NCI-H2171 treated with DMSO at 0.1 percent for 48 hours (cell line): ENCODE measurements around the gene FBXL7.

Experiments used
- DNase-seq: peaks from one replicate; lab custom pipeline; 2025; lab: John Stamatoyannopoulos, UW

Gene FBXL7

DNA sequence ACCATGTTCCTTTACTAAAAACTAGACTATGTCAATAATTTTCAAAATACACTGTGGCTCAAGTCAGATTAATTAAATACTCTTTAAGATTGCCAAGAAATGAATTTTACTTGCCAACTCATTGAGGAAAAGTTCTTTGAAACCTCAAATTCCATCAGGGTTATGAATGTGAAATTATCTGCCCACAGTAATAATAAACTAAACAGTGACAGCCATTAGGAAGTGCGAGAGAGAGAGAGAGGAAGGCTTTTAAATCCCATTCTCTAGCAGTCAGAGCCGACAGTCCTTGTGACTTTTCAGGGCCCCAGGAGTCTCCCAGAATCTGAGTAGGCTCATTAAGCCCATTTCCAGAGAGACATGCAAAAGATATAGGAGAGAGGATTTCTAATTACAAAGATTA lies 443.5 kb downstream of the FBXL7 start:
- no peak for DNase-seq

DNA sequence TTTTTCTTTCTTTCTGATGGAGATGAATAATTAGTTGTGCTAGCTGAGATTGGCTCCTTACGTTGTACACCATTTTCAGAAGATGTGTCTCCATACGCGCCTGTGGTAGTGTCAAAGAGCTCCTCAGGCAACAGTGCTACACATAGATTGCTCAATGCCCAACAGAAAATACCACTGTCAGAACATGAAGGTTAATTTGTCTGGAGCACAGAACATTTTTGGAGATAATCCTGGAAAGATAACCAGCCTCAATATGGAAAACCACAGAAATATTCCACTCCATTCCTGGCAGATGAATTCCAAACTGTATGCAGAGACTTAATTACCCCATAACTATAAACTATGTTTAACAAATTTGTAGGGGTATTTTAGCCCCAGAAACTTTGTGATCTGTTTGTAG lies 446.0 kb downstream of the FBXL7 start:
- DNase-seq, result no peak

DNA sequence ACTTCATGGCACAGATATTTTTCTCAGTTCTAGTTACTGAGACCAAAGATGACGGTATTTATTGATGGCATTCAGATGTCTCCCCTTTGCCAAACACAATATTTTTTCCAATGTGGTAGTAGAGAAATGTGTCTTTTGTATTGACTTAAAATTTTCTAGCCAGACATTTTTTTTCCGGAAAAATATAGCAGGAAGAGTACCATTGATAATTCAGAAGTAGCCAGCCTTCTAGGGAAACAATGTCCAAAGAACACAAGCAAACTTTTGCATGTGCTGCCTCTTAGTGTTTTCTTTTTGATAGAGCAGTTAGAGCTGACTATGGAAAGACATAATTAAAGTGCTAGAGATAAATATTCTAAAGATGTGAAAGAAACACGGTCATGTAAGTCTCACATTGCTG lies 448.2 kb downstream of the FBXL7 start:
- DNase-seq, result no peak

DNA sequence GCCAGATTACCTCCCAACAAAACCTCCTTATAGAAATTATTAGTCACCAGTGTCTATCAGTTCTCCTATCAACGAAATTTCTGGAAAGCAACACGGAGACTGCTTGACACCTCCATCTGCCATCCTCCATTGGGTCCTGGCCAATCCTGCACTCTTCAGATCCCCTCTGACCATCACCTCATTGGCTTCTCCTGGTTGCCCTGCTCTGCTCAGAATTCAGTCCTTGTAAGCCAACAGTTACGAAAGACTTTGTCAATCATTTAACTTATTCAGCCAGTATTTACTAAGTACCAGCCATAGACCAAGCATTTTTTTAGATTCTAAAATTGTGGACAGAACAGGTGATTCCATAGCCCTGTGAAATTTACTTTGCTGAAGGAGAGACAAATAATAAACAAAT lies 451.1 kb downstream of the FBXL7 start:
- DNase-seq, result no peak

DNA sequence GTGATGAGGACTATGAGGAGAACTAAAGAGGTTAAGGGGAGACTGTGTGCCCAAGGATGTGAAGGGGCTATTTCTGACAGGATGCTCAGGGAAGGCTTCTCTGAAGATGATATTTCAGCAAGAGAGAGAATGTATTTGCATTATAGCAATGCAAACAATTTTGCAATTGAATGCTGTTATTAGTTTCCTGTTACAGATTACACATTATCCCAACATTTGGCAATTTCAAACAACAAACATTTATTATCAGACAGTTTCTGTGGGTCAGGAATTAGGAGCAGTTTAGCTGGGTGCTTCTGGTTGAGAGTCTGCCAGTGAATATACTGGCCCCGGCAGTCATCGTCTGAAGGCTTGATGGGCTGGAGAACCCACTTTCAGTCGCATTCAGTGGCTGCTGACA lies 451.6 kb downstream of the FBXL7 start:
- no peak for DNase-seq

DNA sequence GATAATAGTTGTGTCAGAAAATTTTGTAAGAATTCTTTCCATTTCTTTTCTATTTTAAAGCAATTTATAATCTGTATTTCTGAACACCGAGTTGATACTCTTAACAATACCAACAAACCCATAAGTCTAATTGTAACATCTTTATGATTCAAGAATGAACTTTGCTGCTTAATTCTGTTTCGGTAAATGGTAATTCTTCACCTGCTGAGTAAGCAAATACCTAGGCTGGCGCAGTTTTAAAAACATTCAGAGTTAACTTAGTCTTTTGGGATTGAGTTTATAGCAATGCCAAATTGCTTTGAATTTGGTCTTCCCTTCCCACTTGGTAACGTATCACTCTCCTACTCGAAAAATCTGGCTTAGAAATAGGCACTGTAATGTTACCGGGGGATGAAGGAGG lies 456.6 kb downstream of the FBXL7 start:
- DNase-seq, result no peak

DNA sequence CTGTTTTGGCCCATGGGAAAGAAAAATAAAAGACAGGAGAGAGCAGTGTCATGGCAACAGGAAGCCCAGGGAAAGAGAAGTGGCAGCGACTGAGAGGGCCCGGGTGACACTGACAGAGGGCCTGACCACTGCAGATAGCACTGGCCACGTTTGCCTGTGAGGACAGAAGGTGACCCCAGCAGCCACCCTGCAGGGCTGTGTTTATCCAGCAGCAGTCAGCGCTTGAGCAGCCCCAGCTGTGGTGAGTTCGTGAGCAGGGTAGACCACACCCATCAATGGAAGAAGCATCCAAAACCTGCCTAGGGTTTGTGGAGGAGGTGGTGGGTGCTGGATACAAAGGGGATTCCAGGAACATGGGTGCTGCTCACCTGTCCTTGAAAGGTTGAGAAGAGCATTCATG lies 457.1 kb downstream of the FBXL7 start:
- no peak for DNase-seq

DNA sequence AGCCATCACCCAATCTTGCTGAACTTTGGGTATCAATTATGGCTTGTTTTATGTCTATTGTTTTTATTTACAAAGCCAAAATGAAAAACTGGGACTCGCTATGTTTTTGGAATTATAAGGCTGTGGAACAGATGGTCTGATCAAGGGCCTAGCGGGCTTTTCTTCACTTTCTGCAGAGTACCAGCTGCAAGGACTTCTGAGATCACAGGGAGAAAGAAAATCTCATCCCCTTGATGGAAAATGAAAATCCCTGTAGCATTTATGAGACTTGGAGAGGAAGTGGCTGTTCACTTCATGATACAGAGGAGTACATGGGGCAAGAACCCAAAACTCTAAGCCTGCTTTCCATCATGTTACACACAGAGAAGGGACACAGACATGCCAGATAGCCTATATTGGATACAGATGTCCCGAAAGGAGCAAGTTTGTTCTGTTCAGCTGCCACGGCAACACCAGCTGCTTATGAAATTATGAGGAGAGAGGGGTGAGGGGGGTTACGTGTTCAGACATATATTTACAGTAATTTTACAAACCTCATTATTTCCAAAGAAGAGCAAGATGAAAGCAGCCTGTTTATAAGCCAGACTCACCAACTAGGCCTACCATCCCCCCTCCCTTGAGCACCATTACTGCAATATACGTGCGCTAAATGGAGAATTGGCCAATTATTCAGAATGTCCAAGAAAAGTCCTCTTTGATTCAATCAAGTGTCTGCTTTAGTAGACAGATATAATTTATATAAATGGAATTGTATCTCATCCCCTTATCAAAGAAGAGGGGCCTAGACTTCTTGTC lies 459.6 kb downstream of the FBXL7 start:
- DNase-seq, result no peak

DNA sequence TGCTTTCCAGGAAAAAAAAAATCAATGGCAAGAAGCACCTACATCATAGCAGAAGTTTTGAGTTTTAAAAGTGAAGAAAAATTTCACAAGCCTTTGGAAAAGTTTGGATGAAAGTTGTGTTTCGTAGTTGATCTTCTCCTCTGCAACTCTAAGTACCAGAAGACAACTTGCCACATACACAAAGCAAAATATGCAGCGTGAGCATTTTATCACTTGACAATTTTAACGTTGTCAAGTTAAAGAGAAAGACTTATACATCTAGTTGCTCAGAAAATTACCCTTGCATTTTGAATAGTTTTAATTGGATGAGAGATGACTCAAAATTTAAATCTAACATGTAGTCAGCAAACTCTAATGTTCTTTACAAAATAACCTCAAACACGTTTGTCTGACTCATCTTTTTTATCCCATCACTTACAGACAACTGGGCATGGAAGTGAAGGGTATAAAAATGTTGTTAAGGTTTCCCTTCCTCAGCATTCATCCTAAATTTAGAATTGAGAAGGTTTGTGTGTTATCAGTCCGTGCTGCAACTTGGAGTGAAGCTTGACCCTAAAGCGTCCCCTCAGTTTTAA lies 466.2 kb downstream of the FBXL7 start:
- no peak for DNase-seq

DNA sequence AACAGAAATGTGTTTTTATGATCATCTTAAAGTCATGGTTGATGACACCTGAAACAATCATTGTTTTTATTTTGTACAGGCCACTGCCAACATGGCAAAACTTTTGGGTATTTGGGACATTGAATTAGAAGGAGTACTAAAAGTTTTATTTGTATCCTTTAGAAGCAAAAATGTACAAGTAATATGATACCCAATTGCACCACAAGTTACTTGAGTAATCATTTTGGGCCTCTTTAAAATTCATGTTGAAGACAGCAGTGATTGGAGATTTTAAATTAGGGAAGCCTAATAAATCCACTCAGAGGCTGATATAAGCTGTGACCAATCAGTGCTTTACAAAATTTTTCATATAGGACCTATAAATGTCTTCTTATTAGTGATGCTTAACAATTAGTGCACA lies 466.7 kb downstream of the FBXL7 start:
- DNase-seq, result no peak

DNA sequence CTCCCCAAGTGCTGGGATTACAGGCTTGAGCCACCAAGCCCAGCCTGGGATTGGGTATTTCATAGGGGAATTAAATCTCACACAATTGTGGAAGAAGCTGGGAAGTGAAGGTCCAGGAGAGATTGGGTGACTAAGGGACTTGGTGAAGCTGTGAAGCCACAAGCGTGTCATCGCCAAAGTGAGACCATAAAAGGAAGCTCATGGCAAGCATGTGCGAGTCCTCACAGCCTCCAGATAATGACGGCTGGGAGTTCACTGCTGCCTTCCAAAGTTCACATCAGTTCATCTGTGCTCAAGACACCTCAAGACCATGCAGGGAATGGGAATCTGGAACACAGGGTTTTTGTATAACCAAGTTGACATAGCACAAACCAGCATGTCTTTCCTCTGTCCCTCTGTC lies 469.0 kb downstream of the FBXL7 start:
- DNase-seq, result no peak

DNA sequence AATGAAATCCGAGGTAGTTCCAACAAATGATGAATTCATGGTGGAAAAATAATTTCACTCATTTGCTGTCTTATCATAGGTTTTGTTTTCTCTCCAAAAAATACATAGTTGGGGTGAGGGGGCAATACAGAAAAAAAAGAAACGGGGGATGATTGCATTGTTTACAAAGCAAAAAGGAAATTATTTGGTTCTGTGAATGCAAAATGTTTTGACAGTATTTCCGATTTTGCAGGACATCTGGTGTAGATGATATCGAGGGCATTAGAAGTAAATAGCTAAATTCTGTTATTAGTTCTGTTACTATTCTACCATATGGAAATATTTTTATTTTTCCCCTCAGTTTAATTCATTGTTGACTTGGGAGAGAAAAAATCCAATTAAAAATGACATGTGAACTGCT lies 477.9 kb downstream of the FBXL7 start:
- no peak for DNase-seq

DNA sequence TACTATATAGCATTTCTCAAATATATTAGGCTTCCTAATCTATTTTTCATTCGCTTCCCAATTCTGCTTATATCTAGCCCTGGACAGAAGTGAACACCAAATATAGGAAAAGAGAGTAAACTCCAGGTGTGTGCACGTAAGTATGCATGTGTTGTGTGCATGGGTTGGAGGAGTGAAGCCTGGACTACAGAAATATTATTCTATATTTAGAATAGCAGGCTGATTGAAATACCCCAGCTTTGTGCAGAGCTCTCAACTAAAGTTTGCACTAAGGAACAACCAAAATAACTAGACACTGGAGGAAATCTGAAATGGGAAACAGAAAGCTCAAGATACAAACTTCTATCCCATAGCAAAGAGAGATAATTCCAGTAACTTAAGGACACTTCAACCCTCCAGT lies 480.9 kb downstream of the FBXL7 start:
- no peak for DNase-seq

DNA sequence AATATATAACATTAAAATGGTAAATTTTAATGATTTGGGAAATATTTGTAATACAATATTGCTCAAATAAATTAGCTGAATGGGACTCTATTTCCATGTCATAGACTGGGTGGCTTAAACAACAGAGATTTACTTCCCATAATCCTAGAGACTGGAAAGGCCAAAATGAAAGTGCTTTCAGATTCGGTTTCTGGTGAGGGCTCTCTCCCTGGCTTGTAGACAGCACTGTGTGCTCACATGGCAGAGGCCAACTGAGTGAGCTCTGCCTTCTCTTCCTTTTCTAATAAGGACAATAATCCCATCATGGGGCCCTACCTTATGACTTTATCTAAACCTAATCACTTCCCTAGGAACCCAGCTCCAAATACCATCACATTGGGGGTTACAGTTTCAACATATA lies 483.4 kb downstream of the FBXL7 start:
- no peak for DNase-seq
